Measurements from ENCODE around the gene PXDN.

DNA sequence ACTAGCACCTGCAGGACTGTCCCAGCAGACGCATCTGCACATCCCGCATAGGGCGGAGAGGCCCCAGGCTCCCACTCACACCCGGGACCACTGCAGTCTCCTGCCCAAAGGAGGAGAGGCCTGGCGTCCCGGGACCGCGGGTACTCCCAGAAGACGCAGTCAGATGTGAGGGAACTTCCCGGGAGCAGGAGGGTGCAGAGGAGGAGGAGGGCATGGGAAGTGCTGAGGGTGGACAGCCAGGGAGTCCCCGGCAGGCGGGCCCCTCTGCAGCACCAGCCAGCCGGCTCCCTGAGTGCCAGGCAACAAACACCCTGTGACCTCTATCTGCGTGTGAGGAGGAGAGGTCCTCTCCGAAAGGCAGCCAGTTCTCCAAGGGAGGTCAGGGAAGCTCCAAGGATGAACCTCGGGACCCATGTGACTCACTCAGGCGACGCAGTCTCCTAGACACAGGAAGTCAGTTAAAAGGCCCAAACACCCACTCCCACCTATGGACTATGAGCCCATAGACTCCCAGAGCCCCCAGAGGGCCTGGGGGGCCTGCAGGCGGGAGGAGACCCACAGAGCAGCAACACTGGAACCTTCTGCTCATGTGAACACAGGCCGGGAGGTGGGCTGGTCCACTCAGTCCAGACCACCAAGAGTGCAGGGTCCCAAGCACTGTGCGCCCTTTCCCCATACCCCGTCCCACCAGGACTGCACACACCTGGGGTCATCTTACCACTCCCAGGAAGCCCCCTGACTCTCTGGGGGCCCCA is 4.2 kb downstream of the PXDN start:
- no peak for TF ChIP-seq MYC (IDR thresholded peaks at IDR 0.05; ENCODE audit: low read depth, low read length)
- TF ChIP-seq, protein P1, sequence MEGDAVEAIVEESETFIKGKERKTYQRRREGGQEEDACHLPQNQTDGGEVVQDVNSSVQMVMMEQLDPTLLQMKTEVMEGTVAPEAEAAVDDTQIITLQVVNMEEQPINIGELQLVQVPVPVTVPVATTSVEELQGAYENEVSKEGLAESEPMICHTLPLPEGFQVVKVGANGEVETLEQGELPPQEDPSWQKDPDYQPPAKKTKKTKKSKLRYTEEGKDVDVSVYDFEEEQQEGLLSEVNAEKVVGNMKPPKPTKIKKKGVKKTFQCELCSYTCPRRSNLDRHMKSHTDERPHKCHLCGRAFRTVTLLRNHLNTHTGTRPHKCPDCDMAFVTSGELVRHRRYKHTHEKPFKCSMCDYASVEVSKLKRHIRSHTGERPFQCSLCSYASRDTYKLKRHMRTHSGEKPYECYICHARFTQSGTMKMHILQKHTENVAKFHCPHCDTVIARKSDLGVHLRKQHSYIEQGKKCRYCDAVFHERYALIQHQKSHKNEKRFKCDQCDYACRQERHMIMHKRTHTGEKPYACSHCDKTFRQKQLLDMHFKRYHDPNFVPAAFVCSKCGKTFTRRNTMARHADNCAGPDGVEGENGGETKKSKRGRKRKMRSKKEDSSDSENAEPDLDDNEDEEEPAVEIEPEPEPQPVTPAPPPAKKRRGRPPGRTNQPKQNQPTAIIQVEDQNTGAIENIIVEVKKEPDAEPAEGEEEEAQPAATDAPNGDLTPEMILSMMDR (IDR thresholded peaks at IDR 0.05; ENCODE audit: low read depth, low read length), result no peak
- TF ChIP-seq POLR2A (IDR thresholded peaks at IDR 0.05; ENCODE audit: extremely low read depth, insufficient read length), result no peak
- TF ChIP-seq, protein P2, sequence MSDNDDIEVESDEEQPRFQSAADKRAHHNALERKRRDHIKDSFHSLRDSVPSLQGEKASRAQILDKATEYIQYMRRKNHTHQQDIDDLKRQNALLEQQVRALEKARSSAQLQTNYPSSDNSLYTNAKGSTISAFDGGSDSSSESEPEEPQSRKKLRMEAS (IDR thresholded peaks at IDR 0.05; ENCODE audit: low read depth, low read length), result no peak
